ENCODE data around the gene PIP4K2A. TPM values are rescaled to one million over a fixed set of nuclear protein-coding genes. Genes with fewer than 3 reads are reported as not detected.

PIP4K2A gene
- total and polyA plus RNA-seq, 2 donors (not counting 3 experiments of a cell fraction or from before 2014, with no cell fraction given) = 11.8 to 32.6 TPM

DNA sequence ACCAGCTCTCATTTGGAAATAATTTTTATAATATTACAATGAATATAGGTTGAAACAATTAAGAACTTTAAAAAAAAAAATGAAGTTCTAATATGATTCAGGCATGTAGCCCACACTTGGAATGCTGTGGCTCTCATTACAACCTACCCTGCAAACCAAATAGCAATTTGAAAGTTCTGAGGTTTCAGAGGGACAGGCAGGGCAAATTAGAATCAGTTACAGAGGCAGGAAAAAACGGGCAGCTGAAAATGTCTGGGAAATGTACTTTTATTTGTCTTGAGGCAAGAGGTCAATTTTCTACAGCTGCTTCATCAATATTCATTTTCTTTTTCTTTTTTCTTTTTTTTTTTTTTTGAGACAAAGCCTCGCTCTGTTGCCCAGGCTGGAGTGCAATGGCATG is 95.3 kb downstream of the PIP4K2A start:
- no peak for FAIRE-seq
- ChIA-PET POLR2A (interaction anchor here (1.1 kb wide), 1 partner anchor 13 kb away, joined by 4 read pairs; no protein-coding TSS in a partner anchor), CTCF (interaction anchor here (1.2 to 1.5 kb wide), 2 partner anchors 45 to 121 kb away, joined by 3 to 4 read pairs; no protein-coding TSS in a partner anchor)
- intact Hi-C loops (cut with micrococcal nuclease) = no loop called here
- no peak overlapping the region for H2AFZ ChIP-seq (ENCODE audit: low read depth, low read length)
- H3K9me3 ChIP-seq (replicated peaks; ENCODE audit: control insufficient read depth, insufficient read depth, low read length) = no peaks in the 10 kb centered on the region
- H3K27me3 ChIP-seq (ENCODE audit: control insufficient read depth in 2 of 2, insufficient read depth in 2 of 2, low read length in 2 of 2) = no peaks in the 10 kb centered on the region
- no TSS peak for BruUV-seq (replicated peaks)
- H3K9me1 ChIP-seq (replicated peaks; ENCODE audit: control insufficient read depth, extremely low read depth, insufficient read depth, low read length) = no peaks in the 10 kb centered on the region
- TF ChIP-seq POLR2A (IDR thresholded peaks at IDR 0.05; ENCODE audit: low read depth, low read length) = no peak
- TF ChIP-seq, protein P1, sequence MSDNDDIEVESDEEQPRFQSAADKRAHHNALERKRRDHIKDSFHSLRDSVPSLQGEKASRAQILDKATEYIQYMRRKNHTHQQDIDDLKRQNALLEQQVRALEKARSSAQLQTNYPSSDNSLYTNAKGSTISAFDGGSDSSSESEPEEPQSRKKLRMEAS (IDR thresholded peaks at IDR 0.05; ENCODE audit: insufficient read depth, insufficient read length) = no peak
- TF ChIP-seq FOS (IDR thresholded peaks at IDR 0.05; ENCODE audit: borderline replicate concordance, insufficient read depth, low read length) = no peak
- no peak for TF ChIP-seq GATA2 (IDR thresholded peaks at IDR 0.05; ENCODE audit: insufficient read depth, insufficient read length, low read depth, low read length)
- no peak for TF ChIP-seq EZH2 (IDR thresholded peaks at IDR 0.05; ENCODE audit: borderline replicate concordance, low read depth, low read length, severe bottlenecking)
- no peak for TF ChIP-seq MYC (IDR thresholded peaks at IDR 0.05; ENCODE audit: low read depth, low read length)
- no peak for TF ChIP-seq JUN (IDR thresholded peaks at IDR 0.05; ENCODE audit: borderline replicate concordance, insufficient read depth, insufficient read length, low read depth)
- dilution Hi-C loops (cut with MboI; ENCODE audit: extremely low pct_ligation_motif_present, low sequenced_read_pairs) = no loop called here
- no peak overlapping the region for H3K4me3 ChIP-seq (replicated peaks in 1 of 3; ENCODE audit: insufficient read depth in 1 of 3, low read depth in 1 of 3, low read length in 3 of 3)
- H3K4me2 ChIP-seq (ENCODE audit: insufficient read depth, low read length) = no peak overlapping the region
- H4K20me1 ChIP-seq (replicated peaks; ENCODE audit: control insufficient read depth, extremely low read depth, insufficient read depth, low read length) = no peaks in the 10 kb centered on the region
- H3K79me2 ChIP-seq (ENCODE audit: control insufficient read depth, insufficient read depth, low read length) = peaks cover 27% of the 10 kb centered on the region
- H3K27ac ChIP-seq (ENCODE audit: insufficient read depth, low read depth, low read length) = no peak overlapping the region
- H3K36me3 ChIP-seq (ENCODE audit: control insufficient read depth in 2 of 2, extremely low read depth in 1 of 2, insufficient read depth in 2 of 2, low read length in 2 of 2) = no peaks in the 10 kb centered on the region
- DNase-seq (ENCODE audit: low read depth, low spot score) = no peak
- H3K4me1 ChIP-seq (ENCODE audit: control insufficient read depth, extremely low read depth, insufficient read depth, low read length) = peaks cover 54% of the 10 kb centered on the region
- H3K9ac ChIP-seq (replicated peaks; ENCODE audit: extremely low read depth, insufficient read depth, low read length) = no peak overlapping the region
